ENCODE measurements around the gene ZHX3. TPM values are rescaled to one million over a fixed set of nuclear protein-coding genes. Genes with fewer than 3 reads are reported as not detected.
A peak's percentile ranks its signal among the peaks of the same experiment; 100 is the strongest.

The ZHX3 gene
- total and polyA plus RNA-seq, 2 of the 13 experiments (the other 11 are each of a cell fraction or from before 2014, with no cell fraction given) = 8.4 to 11.7 TPM

DNA sequence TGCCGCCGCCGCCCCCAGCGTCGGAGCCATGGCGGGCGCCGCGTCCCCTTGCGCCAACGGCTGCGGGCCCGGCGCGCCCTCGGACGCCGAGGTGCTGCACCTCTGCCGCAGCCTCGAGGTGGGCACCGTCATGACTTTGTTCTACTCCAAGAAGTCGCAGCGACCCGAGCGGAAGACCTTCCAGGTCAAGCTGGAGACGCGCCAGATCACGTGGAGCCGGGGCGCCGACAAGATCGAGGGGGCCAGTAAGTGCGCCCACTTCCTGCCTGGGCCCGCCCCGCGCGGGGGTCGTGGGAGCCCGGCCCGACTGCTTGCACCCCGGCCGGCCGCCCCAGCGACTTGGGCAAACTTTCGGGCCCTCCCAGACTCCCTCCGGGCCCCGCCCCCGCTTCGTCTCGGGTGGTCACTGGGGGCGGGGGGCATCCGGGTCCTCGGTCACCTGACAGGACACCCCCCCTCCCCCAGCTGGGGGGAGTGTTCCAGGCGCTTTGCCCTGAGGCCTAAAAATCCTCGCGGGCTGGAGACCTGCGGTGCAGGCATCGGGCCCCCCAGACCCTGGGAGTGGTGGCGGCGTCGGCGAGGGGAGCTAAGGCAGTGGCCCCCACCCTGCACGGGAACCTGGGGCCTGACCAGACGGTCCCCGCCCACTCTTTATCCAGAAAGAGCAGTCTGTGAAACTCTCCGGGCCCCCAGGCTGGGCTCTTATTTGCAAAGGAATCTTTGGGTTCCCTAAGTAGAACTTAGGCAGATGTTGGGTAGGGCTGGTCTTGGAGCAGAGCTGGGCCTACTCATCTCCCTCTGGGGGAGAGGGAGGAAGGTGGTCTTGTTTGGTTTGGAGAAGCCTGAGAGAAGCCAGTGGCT is 179.7 kb downstream of the ZHX3 start (continued):
- no peak; the same call in none of the 2 replicates for TF ChIP-seq ZSCAN31 (CRISPR knock-in tag; IDR thresholded peaks at IDR 0.05; ENCODE audit: low read depth)
- peak; percentile 53 for TF ChIP-seq XRCC5 (optimal IDR thresholded peaks at IDR 0.05; ENCODE audit: low read length)
- TF ChIP-seq, protein P1, sequence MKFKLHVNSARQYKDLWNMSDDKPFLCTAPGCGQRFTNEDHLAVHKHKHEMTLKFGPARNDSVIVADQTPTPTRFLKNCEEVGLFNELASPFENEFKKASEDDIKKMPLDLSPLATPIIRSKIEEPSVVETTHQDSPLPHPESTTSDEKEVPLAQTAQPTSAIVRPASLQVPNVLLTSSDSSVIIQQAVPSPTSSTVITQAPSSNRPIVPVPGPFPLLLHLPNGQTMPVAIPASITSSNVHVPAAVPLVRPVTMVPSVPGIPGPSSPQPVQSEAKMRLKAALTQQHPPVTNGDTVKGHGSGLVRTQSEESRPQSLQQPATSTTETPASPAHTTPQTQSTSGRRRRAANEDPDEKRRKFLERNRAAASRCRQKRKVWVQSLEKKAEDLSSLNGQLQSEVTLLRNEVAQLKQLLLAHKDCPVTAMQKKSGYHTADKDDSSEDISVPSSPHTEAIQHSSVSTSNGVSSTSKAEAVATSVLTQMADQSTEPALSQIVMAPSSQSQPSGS (CRISPR knock-in tag; IDR thresholded peaks at IDR 0.05) = 0 out of 2 replicates have a peak, but pooled peaks have one; percentile 7
- TF ChIP-seq, protein P2, sequence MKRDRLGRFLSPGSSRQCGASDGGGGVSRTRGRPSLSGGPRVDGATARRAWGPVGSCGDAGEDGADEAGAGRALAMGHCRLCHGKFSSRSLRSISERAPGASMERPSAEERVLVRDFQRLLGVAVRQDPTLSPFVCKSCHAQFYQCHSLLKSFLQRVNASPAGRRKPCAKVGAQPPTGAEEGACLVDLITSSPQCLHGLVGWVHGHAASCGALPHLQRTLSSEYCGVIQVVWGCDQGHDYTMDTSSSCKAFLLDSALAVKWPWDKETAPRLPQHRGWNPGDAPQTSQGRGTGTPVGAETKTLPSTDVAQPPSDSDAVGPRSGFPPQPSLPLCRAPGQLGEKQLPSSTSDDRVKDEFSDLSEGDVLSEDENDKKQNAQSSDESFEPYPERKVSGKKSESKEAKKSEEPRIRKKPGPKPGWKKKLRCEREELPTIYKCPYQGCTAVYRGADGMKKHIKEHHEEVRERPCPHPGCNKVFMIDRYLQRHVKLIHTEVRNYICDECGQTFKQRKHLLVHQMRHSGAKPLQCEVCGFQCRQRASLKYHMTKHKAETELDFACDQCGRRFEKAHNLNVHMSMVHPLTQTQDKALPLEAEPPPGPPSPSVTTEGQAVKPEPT (CRISPR knock-in tag; IDR thresholded peaks at IDR 0.05; ENCODE audit: low read depth) = peak; percentile 8; the same call in 1 of the 2 replicates
- TF ChIP-seq SMYD3 (CRISPR knock-in tag; IDR thresholded peaks at IDR 0.05) = no peak
- peak; percentile 77; the same call in 1 of the 2 replicates for TF ChIP-seq ZNF232 (CRISPR knock-in tag; IDR thresholded peaks at IDR 0.05; ENCODE audit: borderline replicate concordance)
- TF ChIP-seq, protein P3, sequence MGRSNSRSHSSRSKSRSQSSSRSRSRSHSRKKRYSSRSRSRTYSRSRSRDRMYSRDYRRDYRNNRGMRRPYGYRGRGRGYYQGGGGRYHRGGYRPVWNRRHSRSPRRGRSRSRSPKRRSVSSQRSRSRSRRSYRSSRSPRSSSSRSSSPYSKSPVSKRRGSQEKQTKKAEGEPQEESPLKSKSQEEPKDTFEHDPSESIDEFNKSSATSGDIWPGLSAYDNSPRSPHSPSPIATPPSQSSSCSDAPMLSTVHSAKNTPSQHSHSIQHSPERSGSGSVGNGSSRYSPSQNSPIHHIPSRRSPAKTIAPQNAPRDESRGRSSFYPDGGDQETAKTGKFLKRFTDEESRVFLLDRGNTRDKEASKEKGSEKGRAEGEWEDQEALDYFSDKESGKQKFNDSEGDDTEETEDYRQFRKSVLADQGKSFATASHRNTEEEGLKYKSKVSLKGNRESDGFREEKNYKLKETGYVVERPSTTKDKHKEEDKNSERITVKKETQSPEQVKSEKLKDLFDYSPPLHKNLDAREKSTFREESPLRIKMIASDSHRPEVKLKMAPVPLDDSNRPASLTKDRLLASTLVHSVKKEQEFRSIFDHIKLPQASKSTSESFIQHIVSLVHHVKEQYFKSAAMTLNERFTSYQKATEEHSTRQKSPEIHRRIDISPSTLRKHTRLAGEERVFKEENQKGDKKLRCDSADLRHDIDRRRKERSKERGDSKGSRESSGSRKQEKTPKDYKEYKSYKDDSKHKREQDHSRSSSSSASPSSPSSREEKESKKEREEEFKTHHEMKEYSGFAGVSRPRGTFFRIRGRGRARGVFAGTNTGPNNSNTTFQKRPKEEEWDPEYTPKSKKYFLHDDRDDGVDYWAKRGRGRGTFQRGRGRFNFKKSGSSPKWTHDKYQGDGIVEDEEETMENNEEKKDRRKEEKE (IDR thresholded peaks at IDR 0.05) = no peak
- no peak for TF ChIP-seq SNAPC2 (CRISPR knock-in tag; IDR thresholded peaks at IDR 0.05)
- TF ChIP-seq MTF2 (CRISPR knock-in tag; IDR thresholded peaks at IDR 0.05; ENCODE audit: borderline replicate concordance) = 0 out of 2 replicates have a peak, but pooled peaks have one; percentile 84
- TF ChIP-seq PHF21A (CRISPR knock-in tag; IDR thresholded peaks at IDR 0.05) = 0 out of 2 replicates have a peak, but pooled peaks have one; percentile 13
- TF ChIP-seq, protein P4, sequence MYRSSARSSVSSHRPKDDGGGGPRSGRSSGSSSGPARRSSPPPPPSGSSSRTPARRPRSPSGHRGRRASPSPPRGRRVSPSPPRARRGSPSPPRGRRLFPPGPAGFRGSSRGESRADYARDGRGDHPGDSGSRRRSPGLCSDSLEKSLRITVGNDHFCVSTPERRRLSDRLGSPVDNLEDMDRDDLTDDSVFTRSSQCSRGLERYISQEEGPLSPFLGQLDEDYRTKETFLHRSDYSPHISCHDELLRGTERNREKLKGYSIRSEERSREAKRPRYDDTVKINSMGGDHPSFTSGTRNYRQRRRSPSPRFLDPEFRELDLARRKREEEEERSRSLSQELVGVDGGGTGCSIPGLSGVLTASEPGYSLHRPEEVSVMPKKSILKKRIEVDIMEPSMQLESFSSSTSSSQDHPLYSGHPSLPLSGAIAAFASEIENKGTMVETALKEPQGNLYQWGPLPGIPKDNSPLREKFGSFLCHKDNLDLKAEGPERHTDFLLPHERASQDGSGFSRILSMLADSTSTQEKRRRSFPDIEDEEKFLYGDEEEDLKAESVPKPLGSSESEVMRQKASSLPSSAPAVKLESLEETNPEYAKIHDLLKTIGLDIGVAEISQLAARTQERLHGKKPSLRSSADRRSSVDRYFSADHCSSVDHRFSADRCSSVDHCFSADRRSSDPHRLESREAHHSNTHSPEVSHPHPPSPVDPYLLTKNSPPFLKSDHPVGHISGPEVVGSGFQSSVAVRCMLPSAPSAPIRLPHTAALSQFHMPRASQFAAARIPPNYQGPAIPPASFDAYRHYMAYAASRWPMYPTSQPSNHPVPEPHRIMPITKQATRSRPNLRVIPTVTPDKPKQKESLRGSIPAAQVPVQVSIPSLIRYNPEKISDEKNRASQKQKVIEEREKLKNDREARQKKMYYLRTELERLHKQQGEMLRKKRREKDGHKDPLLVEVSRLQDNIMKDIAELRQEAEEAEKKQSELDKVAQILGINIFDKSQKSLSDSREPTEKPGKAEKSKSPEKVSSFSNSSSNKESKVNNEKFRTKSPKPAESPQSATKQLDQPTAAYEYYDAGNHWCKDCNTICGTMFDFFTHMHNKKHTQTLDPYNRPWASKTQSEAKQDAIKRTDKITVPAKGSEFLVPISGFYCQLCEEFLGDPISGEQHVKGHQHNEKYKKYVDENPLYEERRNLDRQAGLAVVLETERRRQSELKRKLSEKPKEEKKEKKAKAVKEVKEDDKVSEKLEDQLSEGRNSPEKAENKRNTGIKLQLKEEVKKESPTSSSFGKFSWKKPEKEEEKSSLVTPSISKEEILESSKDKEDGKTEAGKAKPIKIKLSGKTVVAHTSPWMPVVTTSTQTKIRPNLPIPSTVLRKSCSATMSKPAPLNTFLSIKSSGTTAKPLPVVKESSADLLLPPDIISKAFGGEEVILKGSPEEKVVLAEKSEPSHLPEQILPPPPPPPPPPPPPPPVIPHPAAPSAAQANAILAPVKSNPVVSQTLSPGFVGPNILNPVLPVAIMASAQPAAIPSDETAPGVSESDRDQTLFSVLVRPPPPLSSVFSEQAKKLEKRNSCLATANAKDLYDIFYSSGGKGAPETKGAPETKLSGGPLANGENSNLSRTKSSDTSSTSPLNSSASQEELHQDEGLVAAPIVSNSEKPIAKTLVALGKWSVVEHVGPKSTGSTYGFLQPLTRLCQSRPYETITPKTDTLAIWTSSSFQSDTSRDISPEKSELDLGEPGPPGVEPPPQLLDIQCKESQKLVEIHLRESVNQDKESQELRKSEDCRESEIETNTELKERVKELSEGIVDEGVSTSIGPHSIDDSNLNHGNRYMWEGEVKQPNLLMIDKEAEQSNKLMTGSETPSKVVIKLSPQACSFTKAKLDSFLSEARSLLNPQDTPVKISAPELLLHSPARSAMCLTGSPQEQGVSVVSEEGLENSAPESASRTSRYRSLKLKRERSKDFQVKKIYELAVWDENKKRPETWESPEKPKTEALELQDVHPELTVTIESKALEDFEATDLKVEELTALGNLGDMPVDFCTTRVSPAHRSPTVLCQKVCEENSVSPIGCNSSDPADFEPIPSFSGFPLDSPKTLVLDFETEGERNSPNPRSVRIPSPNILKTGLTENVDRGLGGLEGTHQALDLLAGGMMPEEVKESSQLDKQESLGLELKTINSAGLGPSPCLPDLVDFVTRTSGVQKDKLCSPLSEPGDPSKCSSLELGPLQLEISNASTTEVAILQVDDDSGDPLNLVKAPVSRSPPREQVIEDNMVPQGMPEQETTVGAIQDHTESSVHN (CRISPR knock-in tag; IDR thresholded peaks at IDR 0.05) = no peak
- no peak for TF ChIP-seq TCF12 (IDR thresholded peaks at IDR 0.05)
- no peak; the same call in 1 of the 2 replicates for TF ChIP-seq TCF12 (CRISPR knock-in tag; IDR thresholded peaks at IDR 0.05)
